RWPE2 (cell line): Measurements from ENCODE around the gene DZIP1L.
"Not testable (repeated sequence)": the region's sequence is repeated elsewhere in the genome, so short reads cannot be mapped to it uniquely, and the experiment has no call there.

Experiments used
- ATAC-seq: fragments of 200-7000 bp; cut with Tn5 transposase; 3 replicates; pipeline ENCODE4 v1.9.1; 2021; ENCODE audit warnings: low read depth
- DNase-seq: peaks from one replicate; pipeline ENCODE4 v3.0.0-alpha.2; 2020; ENCODE audit warnings: low spot score
- H3K27ac ChIP-seq: fragments of 450-650 bp; 2 replicates; pipeline ENCODE4 v1.5.1; 2017; ENCODE audit warnings: mild to moderate bottlenecking; ENCODE audit not compliant: poor library complexity, severe bottlenecking
- H3K27me3 ChIP-seq: fragments of 250-450 bp; sonication (Bioruptor Pico); 2 replicates; pipeline ENCODE4 v1.5.1; 2021; ENCODE audit warnings: mild to moderate bottlenecking, moderate library complexity; ENCODE audit not compliant: insufficient read depth, poor library complexity, severe bottlenecking
- H3K36me3 ChIP-seq: fragments of 250-450 bp; sonication (Bioruptor Pico); 2 replicates; pipeline ENCODE4 v1.5.1; 2020; ENCODE audit warnings: low read depth, mild to moderate bottlenecking, moderate library complexity
- H3K4me1 ChIP-seq: fragments of 250-450 bp; sonication (Bioruptor Pico); 2 replicates; pipeline ENCODE4 v1.5.1; 2021; ENCODE audit warnings: mild to moderate bottlenecking, moderate library complexity; ENCODE audit not compliant: insufficient read depth, poor library complexity, severe bottlenecking
- H3K4me3 ChIP-seq: fragments of 250-450 bp; sonication (Bioruptor Pico); 2 replicates; pipeline ENCODE4 v1.5.1; 2021; ENCODE audit warnings: mild to moderate bottlenecking, moderate library complexity; ENCODE audit not compliant: severe bottlenecking
- H3K9me3 ChIP-seq: fragments of 250-450 bp; sonication (Bioruptor Pico); 2 replicates; pipeline ENCODE4 v1.5.1; 2021; ENCODE audit warnings: mild to moderate bottlenecking, moderate library complexity; ENCODE audit not compliant: severe bottlenecking
- CTCF ChIP-seq: fragments of 450-650 bp; IDR thresholded peaks from one replicate; pipeline ENCODE4 v1.5.1; 2017; ENCODE audit warnings: mild to moderate bottlenecking, moderate library complexity; ENCODE audit not compliant: poor library complexity, severe bottlenecking

Gene DZIP1L

DNA sequence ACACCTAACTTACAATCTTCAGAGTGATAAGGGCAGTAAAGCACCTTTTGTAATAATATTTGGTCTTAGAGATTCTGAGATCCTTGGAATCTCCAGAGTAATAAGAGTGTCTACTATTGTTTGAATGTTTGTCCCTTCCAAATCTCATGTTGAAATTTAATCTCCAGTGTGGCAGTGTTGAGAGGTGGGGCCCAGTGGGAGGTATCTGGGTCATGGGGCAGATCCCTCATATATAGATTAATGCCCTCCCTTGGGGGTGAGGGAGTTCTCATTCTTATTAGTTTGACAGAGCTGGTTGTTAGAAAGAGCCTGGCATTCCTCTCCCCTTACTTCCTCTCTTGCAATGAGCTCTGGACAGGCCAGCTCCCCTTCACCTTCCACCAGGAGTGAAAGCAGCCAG is 16.0 kb downstream of the DZIP1L start:
- H3K27me3 ChIP-seq: no peaks in the 10 kb centered on the region
- no peak for ATAC-seq
- DNase-seq: no peak
- H3K36me3 ChIP-seq: no peaks in the 10 kb centered on the region
- no peak overlapping the region for H3K27ac ChIP-seq
- no peaks in the 10 kb centered on the region for H3K9me3 ChIP-seq
- TF ChIP-seq CTCF: no peak
- H3K4me1 ChIP-seq: no peaks in the 10 kb centered on the region
- H3K4me3 ChIP-seq: no peak overlapping the region

DNA sequence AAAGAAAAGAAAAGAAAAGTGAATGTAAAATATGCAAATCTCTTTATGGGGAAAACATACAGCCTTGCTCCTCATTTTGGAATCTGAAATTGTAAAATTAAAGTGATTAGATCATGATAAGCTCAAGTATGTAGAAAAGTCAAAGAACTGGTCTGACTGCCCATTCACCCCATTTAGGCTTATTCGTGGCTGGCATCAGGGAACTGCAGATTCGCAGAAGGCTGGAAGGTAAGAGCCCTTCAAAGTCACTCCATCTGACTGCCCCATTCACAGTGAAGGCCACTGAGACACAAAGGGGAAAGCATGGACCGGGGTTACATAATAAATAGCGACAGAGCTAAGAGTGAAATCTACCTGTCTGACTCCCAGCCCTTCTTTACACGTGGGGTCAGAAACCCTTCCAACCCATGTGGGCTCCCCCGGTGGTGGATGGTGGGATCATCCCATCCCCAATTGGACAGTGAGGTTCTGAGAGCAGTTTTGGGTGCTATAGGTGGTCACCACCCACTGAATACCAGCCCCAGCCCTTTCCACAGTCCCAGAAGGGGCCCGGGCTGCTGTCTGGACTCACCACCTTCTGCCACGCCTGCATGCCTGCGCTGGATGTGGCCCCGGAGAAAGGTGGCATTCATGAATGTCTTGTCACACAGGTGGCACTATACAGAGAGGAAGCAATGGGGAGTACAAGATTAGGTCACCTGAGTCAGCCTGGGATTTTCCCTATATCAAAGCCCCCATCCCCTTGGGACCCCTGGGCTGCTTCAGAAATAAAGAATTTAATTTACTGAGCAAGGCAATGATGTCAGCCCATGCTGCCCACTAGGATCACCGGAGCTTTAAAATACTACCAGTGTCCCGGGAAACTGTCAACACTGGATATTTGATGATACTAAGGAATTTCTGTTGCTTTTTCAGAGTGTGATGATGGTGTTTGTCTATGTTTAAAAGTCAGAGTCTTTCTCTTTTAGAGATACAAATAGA is 17.9 kb downstream of the DZIP1L start:
- DNase-seq: no peak
- Histone ChIP-seq H3K4me1 (no peaks in the 10 kb centered on the region), H3K27ac (no peak overlapping the region), H3K36me3 (peaks cover 11% of the 10 kb centered on the region; the same call in 1 of the 2 replicates), H3K9me3 (no peaks in the 10 kb centered on the region), H3K27me3 (no peaks in the 10 kb centered on the region), H3K4me3 (no peak overlapping the region)
- peak; percentile 42 for TF ChIP-seq CTCF
- ATAC-seq: peak; percentile 53; the same call in 1 of the 3 replicates

DNA sequence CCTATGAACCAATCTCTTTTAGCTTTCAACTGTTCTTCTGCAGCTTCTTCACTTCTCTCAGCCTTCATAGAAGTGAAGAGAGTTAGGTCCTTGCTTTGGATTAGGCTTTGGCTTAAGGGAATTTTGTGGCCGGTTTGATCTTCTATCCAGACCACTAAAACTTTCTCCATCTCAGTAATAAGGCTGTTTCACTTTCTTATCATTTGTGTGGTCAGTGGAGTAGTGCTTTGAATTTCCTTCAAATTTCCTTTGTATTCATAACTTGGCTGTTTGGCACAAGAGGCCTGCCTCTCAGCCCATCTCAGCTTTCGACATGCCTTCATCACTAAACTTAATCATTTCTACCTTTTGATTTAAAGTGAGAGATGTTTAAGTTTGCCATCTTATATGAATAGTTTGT is 21.7 kb downstream of the DZIP1L start:
- H3K4me1 ChIP-seq: peaks cover 8% of the 10 kb centered on the region
- no peak for TF ChIP-seq CTCF
- H3K27ac ChIP-seq: no peak overlapping the region
- no peak overlapping the region for H3K4me3 ChIP-seq
- H3K27me3 ChIP-seq: no peaks in the 10 kb centered on the region
- DNase-seq (no peak), ATAC-seq (no peak)
- H3K36me3 ChIP-seq: peaks cover 11% of the 10 kb centered on the region; the same call in 1 of the 2 replicates
- no peaks in the 10 kb centered on the region for H3K9me3 ChIP-seq

DNA sequence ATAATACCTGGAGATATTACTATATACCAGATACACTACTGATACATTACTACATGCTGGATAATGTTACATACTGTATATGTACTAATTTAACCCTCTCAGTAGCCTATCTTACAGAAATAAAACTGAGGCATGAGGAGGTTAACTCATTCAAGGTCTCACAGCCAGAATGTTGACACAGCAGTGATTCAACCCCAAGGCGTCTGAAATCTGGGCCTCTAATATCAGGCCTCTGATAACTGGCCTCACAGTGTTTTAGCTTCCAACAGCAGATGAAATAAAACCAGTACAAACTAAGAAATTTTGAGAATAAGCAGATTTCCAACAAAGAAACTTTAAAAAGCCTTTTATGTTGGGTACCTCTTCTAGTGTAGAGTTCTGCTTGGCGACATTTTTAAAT is 23.4 kb downstream of the DZIP1L start:
- Histone ChIP-seq H3K4me3 (no peak overlapping the region), H3K36me3 (peaks cover 14% of the 10 kb centered on the region; the same call in 1 of the 2 replicates), H3K4me1 (peaks cover 8% of the 10 kb centered on the region), H3K9me3 (no peaks in the 10 kb centered on the region), H3K27ac (no peak overlapping the region), H3K27me3 (no peaks in the 10 kb centered on the region)
- no peak for TF ChIP-seq CTCF
- no peak for DNase-seq
- no peak for ATAC-seq

DNA sequence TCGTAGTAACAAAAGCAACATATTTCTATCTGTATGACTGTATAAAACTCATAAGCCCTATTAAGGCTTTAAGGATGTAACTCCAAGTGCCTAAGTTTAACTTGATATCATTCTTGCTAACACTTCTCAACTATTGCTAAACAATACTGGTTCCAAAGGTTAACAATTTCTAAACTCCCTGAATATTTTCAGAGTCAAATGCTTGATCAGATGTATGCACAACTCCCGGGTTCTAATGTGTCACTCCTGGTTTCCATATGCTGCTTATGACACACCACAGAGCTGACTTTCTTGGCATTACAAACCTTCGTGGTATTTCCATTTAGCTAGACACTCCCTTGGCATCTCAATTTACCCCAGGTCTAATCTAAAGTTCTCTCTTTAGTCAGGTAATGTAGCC is 26.3 kb downstream of the DZIP1L start:
- Histone ChIP-seq H3K4me3 (no peak overlapping the region), H3K36me3 (peaks cover 14% of the 10 kb centered on the region; the same call in 1 of the 2 replicates), H3K4me1 (peaks cover 8% of the 10 kb centered on the region), H3K27me3 (no peaks in the 10 kb centered on the region), H3K27ac (peak overlapping the region; percentile 59), H3K9me3 (no peaks in the 10 kb centered on the region)
- ATAC-seq: peak; percentile 99
- DNase-seq: no peak
- TF ChIP-seq CTCF: no peak

GRCh38 chr3:138085745-138086144 is 29.7 kb downstream of the DZIP1L start:
- H3K27ac ChIP-seq, H3K27me3 ChIP-seq, H3K9me3 ChIP-seq, H3K36me3 ChIP-seq, DNase-seq, ATAC-seq, H3K4me3 ChIP-seq: not testable (repeated sequence)
- H3K4me1 ChIP-seq: peaks cover 22% of the 10 kb centered on the region
